Stimulated activated CD4-positive, alpha-beta T cell treated with anti-CD3 and anti-CD28 coated beads, Interleukin-15, amount 100 ng/mL, for 24 hours (primary cell): ENCODE data around the gene PDE8A.

Experiments used
- DNase-seq: peaks from one replicate; pipeline ENCODE4 v3.0.0-alpha.2; 2020

Gene PDE8A

DNA sequence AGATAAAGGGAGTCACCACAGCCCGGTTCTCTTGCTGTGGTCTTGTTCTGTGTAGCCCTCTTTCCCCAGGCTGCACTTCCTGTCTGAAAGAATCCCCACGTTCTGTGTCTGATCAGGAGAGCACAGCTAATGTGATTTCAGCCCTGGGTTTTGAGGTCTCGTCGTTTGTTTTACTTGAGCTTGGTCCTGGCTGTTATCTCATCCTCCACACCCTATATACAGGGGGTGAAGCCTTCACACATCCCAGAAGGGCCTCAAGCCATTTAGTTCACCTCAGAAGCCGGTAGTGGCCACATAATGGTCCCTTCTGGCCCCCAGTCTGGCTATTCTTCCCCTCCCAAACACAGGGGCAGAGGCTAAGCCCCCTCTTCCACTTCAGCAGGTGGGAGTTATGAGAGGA, 115.6 kb downstream of the PDE8A start:
- DNase-seq, result no peak

DNA sequence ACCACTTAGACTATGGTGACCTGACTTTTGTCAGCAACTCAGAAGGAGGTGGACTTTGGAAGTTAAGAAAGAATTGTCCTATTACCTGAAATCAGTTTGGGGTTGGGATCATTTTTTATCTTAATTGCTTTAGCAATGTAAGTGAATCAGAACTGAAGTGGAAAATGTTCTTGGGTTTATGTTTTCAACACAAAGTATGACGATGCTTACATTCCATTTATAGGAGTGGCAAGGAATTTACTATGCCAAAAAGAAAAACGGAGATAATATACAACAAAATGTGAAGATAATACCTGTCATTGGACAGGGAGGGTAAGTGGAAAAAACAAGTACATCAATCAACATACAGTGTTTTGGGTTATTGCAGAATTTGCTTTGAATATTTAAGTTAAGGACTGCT, 116.1 kb downstream of the PDE8A start:
- DNase-seq, result no peak

DNA sequence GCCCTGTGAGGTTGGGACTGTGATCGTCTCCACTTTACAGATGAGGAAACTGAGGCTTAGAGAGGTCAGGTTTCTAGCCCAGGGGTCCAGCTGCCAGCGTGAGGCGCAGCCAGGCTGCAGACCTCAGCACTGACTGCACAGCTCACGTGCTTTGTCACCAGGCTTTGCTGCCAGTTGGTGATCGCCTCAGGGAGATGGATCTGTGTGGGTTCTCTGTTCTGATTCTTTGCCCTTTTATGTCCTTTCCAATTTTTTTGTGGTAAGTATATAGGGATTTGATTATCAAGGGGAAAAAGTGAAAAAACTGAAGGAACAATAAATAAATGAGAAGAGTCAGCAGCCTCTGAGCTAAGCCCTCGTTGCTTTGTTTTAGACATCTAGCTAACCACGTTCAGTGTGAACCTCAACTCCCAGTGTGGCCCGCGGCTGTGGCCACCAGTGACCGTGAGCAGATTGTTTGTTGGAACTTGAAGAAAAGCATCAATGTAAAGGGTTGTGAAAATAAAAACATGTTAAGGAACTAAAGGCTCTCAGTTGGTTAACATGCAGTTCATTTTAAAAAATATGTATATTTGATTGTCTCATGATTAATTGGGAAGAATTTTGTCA, 117.6 kb downstream of the PDE8A start:
- no peak for DNase-seq

DNA sequence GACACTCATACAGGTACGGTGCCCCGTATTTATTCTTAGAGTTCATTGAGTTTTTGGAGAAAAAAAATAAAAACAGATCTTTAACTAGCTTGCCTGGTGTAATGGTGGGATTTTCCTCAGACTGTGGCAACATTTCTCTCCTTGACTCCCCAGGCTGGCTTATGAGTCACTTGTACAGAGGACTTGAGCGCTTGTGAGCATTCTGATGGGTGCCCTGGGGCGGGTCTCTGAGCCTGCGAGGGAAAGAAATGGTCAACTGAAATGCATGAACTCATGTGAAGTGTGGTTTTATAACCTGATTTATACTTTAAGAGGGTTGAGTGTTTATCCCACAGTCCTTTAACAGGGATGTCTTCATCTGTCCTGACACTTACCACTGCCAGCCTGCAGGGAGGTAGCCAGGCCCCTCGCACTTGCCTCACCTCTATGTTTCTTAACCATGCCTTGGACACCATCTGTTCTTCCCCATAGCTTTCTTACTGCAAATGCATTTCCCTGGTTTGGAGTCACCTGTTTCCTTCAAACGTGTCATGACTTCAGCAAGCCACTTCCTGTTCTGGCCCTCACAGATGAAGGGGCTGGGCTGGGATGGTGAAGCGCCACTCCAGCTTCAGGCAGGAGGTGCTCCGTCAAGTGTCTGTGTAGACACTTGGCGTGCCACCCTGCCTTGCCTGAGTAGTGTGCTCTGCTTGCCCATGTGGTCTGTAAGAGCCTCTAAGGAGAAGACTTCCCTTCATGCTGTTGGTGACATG, 118.7 kb downstream of the PDE8A start:
- DNase-seq, result peak; percentile 15

DNA sequence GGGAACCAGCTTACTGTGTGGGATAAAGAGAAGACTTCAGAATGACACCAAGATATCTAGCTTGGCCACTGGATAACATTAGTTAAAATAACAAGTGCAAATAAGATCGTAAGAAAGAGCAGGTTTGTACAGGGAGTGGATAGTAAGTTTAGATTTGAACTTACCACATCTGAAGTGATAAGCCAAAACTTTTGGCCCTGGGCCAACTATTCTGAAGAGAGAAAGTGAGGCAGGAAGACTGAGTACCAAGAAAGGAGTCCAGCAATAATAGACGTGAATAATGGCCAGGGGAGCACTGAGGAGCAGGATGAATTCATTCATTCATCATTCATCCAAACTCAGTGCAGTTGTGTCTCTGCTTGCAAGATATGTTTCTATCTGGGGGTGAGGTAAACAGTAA, 122.9 kb downstream of the PDE8A start:
- no peak for DNase-seq

DNA sequence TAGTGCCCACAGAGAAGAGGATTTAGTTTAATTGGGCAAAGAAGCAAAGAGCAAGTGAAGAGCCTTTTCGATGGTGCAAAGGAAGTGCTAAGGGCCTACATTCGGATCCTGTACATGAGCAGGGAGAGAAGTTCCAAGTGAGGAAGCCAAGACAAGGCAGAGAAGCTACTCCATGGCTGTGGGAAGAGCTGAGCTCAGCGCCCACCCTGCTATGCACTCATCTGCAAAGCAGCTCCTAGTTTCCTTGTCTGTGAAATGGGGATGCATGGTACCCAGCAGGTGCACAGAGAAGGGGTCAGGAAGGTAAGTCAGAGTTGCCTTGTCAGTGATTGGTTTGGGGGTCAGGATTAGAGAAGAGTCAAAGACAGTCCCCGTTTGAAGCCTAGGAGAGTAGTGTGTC, 126.5 kb downstream of the PDE8A start:
- DNase-seq, result no peak

DNA sequence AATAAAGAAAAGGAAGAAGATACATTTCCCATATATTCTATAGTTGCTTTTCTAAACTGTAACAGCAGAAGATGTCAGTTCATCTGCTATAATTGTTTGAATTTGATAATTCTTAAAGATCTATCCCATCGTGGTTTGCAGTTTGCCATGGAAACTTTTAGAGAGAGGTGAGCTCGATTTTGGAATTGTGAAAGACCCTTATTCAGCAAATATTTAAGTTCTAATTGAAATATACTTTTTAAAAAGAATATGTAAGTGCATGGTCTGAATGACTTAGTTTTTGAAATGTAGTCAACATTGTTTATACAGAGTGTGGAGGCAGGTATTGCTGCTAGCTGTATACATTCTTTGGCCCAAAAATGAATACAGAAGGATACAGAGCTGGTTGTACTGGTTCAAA, 127.7 kb downstream of the PDE8A start:
- no peak for DNase-seq

DNA sequence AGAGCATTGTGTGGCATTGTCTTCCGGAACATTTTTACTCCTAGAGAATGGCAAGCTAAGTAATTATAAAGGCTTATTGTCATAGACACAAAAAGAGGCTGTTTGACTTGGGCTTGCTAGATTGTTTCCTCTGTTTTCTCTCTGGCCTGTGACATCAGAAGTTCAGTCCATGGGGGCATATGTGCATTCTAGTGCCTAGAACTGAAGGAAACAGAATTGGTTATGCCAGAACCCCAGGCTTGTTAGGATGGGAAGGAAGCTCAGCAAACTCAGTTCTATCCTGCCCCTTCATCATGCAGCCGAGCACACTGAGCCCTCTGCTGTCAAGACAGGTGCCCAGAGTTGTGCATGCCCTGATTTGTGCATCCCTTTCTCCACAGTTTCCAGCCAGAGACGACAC, 131.3 kb downstream of the PDE8A start:
- DNase-seq, result no peak

DNA sequence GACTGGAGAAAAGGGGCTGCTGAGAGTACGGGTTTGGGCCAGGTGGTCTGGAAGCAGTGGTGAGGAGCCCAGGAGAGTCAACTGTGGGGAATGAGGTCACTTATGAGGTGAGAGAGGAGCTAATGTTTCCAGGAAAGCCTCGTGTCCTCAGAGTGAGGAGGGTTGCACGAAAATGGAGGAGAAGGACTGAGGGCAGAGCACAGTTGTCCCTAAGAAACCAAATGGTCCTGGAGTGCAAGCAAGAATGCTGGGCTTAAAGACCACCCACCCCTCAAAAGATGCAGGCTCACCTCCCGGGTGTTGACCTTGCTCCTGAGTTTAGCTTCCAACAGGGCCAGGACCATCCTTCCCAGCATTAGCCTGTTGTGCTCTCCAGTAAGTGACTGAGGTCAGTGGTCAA, 133.2 kb downstream of the PDE8A start:
- no peak for DNase-seq

DNA sequence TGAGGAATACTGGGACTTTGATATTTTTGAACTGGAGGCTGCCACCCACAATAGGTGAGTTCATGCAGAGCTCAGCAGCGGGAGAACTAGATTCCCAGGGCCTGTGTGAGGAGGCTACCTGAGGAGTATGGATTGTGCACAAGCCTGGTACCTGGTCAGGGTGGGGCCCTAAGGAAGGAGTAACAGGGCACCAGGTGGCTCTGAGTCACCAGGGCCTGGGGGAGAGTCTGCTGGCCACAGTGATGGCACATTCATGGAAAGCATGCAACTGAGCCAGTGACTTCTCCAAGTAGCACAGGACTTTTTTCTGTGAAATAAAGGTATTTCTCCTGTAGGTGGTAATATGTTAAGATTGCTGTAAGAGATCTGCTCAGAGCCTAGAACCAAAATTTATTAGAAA, 134.4 kb downstream of the PDE8A start:
- DNase-seq, result no peak

DNA sequence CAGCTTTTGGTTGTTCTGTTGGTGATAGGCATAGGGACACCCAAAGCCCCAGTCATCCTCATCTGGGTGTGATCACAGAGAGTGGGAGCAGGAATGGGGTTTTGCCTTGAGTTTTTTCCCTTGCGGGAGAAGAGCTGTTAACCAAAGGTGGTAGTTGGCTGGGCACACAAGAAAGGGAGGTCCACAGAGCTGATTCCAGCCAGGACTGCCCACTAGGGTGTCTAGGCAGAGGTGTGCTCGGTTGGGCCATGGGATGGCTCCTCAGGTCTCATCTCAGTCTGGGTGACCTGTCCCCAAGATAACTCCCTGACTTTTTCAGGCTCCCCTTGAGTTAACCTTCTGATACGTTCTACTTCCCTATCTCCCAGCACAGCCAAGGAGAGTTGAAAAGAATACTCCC, 134.8 kb downstream of the PDE8A start:
- DNase-seq, result no peak

DNA sequence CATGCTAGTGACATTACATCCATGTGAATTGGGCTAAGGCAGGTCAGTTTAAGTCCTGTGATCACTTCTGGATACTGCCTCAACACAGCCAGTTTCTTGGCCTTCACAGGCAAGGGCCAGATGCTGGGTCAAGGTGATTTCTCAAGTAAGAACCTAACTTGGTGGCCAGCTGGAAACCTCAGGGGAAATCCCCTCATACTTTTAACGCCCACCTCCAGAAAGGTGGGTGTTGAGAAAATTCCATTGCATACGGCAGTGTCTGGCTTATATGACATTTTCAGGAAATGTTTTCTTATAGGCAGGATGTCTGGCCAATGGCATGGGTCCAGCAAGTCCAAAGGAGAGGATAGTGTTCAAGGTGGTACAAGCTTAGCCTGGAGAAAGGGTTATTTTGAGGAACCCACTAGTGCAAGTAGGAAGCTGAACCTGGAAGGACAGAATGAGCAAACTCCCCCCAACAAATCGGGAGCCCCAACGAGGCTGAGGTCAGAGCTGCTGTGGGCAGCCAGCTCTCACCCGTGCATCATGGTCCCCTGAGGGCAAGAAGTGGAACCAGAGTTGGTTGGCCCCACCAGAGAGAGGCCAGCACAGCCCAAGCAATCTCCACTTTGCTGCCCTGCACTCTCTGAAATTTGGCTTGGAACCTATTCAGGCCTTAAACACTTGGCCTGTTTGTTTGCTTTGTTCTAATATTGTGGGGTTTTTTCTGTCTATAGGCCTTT, 135.4 kb downstream of the PDE8A start:
- peak; percentile 6 for DNase-seq

DNA sequence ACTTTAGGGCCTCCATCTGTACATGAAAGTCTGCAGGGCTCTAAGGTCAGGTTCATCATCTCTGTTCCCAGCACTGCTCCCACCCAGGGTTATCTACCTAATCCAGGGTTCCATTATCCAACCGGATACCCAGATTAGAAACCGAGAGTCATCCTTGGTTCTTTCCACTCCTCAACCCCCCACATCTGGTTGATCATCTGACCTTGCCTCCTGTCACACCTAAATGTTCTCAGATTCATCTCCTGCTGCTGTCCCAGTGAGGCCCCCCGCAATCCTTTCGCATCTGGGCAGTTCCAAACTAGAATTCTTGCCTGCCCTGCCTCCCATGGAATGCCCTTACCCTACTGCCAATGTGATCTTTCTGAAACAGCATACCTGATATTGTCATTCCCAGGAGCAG, 136.5 kb downstream of the PDE8A start:
- DNase-seq, result no peak

DNA sequence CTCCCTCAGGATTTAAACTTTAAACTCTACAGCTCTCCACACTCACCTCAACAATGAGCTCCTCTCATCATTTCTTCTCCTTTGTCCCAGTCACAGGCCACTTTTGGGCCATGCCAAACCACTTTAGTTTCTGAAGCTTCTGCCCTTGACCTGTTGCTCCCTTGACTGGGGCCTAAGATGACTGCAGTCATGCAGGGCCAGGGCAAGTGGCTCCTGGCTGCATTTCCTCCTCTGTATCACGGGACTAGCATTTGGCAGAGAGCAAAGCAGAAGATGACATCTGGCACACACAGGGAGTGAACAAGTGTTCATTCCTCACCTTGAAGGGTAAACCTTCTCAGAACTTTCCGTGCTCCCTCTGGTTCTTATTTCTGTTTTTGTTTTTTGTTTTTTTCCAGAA, 136.9 kb downstream of the PDE8A start:
- DNase-seq, result no peak

DNA sequence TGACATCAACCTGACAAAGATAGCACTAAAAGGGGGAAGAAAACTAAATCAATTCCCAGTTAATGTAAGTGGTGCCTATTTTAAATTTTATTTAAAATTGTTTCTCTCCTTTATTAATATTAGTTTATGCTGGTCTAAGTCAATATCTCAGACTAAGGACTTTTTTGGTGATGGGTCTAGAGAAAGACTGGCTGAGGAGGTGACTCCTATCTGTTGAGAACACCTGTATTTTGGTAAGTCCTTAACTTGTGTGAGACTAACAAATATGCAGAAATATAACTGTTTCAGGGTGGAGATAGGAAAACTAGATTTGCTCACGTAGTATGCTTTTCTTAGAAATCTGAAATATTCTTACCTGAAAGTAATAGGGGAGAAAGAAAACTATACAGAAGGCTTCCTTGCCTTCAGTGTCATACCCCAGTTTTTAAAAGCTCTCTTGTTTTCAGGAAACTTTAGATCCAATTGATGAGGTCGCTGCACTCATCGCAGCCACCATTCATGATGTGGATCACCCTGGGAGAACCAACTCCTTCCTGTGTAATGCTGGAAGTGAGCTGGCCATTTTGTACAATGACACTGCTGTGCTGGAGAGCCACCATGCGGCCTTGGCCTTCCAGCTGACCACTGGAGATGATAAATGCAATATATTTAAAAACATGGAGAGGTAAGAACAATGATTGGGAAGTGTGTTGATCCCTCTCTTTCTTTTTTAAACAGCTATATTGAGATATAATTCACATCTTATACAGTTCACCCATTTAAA, 138.9 kb downstream of the PDE8A start:
- no peak for DNase-seq

DNA sequence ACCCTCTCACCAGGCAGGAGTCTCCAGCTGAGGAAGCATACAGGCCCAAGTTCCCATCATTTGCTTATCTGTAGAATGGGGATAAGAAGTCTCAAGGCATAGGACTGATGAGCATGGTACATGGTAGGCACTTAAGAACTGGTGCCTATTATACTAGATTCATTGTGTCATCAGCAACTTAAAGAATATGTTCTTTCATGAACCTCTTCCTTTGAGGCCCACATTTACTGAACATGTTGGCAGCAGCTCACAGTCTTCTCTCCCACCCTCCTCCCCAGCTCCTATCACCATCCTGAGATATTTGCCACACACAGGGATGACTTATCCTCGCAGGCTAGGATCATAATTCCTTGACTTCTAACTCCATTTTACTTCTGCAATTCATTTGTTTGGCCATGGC, 142.5 kb downstream of the PDE8A start:
- DNase-seq, result no peak

DNA sequence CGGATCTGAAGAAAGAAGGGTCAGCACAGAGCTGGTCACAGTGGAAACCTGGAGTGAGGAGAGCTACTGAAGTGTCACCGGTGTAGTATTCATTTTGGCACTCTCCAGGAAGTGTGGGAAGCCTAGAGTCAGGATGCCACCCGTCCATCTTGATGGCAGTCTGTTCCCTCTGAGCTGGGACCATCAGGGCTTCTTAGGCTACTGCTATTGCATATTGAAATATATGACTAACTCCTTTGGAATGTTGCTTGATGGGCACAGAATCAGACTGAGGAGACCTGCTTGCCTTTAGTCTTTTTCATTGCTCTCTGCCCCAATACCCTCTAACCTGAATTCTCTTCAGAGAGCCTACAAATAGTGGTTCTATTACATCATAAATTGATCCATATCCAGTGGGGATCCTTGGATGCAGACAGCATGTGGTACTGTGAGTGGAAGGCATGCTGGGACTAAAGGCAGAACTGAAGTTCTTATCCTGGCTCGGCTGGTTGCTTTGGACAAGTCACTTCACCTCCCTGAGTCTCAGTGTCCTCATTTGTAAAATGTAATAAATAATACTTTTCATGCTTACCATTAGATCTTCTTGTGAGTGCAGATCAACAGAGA, 143.5 kb downstream of the PDE8A start:
- no peak for DNase-seq

DNA sequence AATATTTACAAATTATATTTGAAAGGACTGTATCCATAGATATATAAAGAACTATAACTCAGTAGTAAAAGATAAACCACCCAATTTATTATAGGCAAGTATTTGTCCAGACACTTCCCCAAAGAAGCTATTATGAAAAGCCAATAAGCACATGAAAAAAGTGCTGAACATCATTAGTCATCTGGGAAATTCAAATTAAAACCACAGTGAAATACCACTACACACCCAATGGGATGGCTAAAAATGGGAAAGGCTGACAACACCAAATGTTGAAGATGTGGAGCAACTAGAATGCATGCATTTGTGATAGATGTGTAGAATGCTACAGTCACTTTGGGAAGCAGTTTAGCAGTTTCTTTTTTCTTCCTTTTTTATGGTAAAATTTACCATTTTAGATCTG, 147.0 kb downstream of the PDE8A start:
- no peak for DNase-seq

DNA sequence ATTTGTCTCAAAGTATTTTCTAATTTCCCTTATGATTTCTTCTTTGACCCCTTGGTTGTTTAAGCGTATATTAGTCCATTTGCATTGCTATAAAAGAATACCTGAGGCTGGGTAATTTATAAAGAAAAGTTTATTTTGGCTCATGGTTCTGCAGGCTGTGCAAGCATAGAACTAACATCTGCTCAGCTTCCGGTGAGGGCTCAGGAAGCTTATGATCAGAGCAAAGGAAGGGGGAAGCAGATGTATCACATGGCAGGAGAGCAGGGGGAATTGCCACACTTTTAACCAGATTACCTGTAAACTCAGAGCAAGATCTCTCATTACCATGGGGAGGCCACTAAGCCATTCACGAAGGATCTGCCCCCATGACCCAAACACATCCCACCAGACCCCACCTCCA, 148.2 kb downstream of the PDE8A start:
- no peak for DNase-seq

DNA sequence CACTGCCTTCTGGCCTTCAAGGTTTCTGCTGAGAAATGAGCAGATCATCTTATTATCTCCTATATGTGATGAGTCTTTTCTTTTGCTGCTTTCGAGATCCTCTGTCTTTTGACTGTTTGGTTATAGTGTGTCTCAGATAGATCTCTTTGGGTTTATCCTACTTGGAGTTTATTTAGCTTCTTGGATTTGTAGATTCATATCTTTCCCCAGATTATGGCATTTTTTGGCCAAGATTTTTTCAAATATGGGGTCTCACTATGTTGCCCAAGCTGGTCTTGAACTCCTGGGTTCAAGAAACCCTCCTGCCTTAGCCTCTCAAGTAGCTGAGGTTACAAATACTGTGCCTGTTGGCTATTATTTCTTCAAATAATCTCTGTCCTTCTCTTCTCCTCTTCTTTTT, 150.3 kb downstream of the PDE8A start:
- DNase-seq, result no peak

DNA sequence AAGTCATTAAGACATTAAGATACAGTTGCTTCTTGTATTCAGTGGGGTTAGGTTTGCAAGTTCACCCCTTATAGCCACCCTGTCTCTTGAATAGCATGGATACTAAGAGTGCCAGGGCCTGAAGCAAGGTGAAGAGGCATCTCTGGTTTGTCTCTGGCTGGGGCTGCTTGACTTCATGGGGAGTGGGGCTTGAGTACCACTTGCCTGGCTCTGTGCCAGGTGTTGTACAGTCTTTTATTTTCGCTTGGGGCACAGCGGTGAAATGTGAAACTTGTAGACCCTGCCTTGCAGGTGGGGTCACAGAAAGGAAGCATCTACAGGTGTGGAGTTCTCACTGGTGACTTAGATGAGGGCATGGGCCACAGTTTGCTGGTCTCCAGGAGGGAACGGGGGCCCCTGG, 152.1 kb downstream of the PDE8A start:
- DNase-seq, result no peak

DNA sequence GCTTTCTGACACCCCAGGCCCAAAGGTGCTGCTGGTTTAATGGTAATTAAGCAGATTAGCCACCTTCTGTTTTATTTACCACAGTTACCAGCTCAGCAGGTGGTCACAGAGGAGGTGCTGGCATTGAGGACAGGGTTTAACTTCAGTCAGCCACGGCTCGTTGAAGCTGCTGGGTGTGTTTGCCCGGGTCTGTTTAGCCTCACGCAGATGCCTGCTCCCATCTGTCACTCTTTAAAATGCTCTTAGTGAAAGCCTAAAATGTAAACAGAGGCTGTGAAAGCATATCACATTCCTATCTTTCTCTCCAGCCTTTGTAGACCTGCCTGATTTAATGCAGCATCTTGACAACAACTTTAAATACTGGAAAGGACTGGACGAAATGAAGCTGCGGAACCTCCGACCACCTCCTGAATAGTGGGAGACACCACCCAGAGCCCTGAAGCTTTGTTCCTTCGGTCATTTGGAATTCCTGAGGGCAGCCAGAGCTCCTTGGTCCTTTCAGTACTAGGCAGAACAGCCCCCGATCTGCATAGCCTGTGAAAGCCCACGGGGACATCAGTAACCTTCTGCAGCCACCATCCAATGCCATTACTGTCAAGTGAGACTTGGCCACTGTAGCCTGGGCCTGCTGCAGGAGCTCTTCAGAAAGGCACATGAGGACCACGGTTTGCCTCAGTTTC, 156.0 kb downstream of the PDE8A start:
- DNase-seq, result no peak

DNA sequence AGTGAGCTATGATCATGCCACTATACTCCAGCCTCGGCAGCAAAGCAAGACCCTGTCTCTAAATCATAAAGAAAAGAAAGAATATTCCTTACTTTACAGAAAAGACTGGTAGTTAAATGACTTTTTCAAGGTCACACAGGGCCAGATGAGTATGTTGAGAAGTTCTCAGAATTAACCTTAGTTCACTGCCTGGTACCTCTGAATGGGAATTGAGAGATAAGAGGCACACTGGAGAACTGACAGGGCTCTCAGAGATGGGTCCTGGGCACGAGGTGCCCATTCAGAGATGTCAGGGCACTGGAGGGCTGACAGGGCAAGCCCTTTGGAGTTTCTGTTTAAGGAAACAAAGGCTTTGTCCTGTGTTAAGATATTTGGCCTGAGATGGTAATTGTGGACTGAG, 157.7 kb downstream of the PDE8A start:
- no peak for DNase-seq
